Measurements from ENCODE around the gene ZNF394.

Gene ZNF394

DNA sequence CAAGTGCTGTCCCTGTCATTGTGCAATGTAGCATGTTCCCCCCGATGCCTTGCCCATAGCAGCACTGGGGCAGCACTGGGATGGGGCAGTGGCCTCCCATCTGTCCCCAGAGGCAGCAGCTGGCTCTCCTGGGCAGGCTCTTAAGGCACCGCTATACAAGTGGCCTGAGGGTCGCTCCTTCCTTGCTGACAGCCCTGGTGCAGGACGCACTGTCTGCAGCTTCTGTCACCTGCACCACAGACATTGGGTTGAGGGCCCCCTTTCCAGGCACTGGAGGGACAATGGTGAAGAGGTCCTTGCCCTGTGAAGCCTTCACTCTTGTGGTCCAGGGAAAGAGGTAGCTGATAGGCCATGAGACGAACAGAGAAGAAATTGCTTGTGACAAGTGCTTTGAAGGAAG is 50.8 kb downstream of the ZNF394 start:
- no peak for DNase-seq (ENCODE audit: low read depth, low spot score)

DNA sequence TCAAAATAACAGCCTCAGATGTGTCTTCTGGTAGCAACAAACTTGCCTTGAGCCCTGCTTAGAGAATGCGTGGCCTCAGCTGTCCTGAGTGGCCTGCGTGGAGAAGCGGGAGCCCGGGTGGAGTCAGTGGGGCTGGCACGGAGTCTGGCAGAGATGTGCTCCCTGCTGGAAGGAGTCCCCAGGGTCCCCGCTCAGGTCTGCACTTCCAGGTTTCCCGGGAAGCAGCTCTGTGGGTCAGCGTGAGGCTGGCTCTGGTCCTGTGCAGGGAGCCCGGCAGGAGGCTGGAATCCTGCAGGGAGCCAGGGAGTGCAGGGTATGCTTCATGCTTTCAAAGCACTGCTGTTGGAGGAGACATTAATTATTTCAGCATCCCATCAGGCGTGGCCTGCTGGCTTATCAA is 51.2 kb downstream of the ZNF394 start:
- no peak for DNase-seq (ENCODE audit: low read depth, low spot score)

DNA sequence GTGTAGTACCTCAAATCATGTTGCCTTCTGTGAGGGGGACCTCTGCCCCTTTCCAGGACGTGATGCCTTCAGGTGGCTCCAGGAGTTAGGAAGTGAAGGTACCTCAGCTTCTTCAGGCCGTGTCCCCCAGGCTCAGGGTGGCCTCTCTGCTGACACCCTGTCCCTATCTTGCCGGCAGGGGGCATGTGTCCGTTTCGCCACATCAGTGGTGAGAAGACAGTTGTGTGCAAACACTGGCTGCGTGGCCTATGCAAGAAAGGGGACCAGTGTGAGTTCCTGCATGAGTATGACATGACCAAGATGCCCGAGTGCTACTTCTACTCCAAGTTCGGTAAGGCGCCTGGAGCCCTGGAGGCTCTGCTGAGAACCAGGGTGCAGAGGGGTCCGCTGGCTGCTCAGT is 52.1 kb downstream of the ZNF394 start:
- no peak for DNase-seq (ENCODE audit: low read depth, low spot score)

DNA sequence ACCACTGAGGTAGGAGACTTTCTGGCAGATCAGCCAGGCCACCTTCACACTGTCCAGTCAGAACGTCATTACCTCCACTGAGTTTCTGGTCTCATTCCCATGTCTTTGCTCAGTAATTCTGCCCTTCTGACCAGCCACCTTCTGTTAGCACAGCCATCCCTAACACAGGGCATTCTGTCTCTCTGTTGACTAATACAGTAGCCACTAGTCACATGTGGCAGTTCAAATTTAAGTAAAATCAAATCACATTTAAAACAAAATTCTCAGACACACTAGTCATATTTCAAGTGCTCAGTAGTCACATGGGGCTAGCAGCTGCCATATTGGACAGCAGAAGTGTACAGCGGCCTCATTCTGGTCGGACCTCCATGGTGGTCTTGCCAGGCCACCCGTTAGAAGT is 54.0 kb downstream of the ZNF394 start:
- DNase-seq (ENCODE audit: low read depth, low spot score) = no peak

All from astrocyte of the hippocampus (primary cell).